Myocyte (in vitro differentiated cells): ENCODE measurements around the gene ITGBL1. TPM values are rescaled to one million over a fixed set of nuclear protein-coding genes. Genes with fewer than 3 reads are reported as not detected.

ENCODE experiments used
- DNase-seq: peaks from one replicate; pipeline ENCODE4 v3.0.0-alpha.2; 2012; ENCODE audit warnings: low read depth
- total RNA-seq: library from RNA; depleted of rRNA; stranded (reverse); fragments of >200 nt; gene quantifications from 2 replicates; pipeline ENCODE4 v1.2.3, GENCODE V29; 2014

The ITGBL1 gene
- total RNA-seq, 1 donor from 2014 or later, result 58.2 TPM

DNA sequence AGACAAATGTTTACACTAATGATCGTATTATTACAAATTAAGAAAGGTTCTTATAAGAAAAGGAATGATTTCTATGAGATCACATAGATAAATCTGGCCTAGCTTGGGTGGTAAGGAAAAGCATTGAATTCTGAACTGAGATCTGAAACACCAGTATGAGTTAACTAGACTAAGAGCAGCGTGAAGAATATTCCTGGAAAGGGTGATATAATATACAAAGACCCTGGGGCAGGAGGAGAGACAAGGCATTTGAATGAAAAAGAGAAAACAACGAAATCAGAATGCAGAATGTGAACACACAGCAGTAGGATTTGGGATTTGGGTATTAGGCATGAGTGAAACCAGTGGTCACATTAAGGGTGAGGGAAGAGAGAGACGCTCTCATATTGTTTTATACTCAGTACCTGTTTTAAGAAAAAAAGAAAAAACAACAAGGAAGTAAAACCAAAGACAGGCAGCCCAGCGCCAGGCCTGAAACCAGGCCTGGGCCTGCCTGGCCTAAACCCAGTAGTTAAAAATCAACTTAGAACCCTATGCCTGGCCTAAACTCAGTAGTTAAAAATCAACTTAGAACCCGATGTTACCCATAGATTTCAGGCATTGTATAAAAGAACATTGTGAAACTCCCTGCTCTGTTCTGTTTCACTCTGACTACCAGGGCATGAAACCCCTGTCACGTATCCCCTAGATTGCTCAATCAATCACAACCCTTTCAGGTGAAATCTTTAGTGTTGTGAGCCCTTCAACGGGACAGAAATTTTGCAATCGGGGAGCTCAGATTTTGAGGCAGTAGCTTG is 287.1 kb downstream of the ITGBL1 start:
- DNase-seq, result no peak

- DNase-seq, result no peak
Measured at GRCh38 chr13:101746513-101746912, 294.0 kb downstream of the ITGBL1 start.

GRCh38 chr13:101747039-101747438 is 294.6 kb downstream of the ITGBL1 start:
- DNase-seq, result no peak

- no peak for DNase-seq
Measured at GRCh38 chr13:101749584-101749983, 297.1 kb downstream of the ITGBL1 start.

GRCh38 chr13:101751488-101751887 is 299.0 kb downstream of the ITGBL1 start:
- no peak for DNase-seq

DNA sequence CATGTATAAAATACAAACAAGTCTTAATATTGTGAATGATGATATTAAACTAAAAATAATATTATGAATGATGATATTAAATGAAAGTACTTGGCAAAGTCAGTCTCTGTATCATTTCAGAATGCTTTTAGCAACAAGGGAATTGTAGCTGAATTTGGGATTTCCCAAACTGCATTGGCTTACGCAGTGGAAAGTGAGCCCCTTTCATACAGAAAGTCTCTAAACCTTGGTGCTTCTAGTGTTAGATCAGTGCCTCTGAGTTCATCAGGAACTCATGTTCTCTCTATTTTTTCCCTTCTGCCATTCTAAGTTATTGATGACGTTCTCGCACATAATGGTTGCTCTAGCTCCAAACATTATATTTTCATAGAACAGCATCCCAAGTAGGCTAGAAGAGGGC is 300.0 kb downstream of the ITGBL1 start:
- no peak for DNase-seq

GRCh38 chr13:101755228-101755887 is 302.9 kb downstream of the ITGBL1 start:
- no peak for DNase-seq

DNA sequence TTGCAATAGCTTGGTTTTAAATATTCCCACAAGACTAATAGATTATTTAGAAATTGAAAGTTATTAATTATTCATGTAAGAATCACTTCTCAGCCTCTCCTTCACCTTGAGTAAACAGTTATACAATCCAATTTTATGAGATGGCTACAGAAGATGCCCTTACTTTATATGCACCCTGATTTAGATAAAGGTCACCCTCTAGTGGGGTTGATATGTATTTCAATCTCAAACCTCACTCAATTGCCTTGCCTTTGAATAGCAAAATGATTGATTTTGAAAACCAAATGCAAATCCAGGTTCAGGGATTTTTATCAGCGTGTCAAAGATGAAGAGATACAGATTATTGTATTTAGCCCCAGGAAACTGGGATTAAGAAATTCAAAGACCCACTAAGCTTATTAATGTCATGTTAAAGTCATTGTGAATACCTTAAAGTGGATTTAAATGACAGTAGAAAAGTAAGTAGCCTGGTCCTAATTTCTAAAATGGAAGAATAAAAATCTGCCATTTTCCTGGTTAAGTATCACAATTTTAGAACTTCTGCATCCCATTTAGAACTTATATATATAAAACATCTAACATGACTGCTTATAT is 305.1 kb downstream of the ITGBL1 start:
- peak; percentile 56 for DNase-seq

DNA sequence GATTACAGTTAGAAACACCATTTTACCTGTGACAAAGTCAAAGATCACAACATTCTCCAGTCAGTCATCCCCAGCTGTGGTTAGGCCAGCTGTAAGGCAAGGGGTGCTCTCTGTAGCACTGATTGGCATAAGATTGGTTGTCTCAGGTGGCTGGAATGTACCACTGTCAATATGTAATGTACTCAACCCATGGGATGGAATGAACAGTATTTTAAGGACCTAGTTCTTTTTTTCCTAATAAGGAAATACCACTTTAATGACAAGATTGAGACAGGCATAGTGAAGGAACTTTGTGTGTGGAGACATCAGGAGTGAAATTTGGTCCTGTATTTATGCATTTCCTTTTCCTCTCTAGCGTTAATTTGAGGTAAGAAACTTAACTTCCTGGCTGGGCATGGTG is 310.7 kb downstream of the ITGBL1 start:
- no peak for DNase-seq

Other genes with a start within 250 kb of the ITGBL1 start
- gene NALCN, start 36.2 kb upstream of the ITGBL1 start, total RNA-seq, result 2.7 and 5.9 TPM in 2 replicates